GM12891 (cell line): ENCODE data around the gene VGF.
"Not testable (repeated sequence)": the region's sequence is repeated elsewhere in the genome, so short reads cannot be mapped to it uniquely, and the experiment has no call there.

Experiments used
- DNase-seq: peaks from one replicate; pipeline ENCODE4 v3.0.0; 2011; ENCODE audit warnings: low spot score; ENCODE audit not compliant: insufficient read length
- FAIRE-seq: peaks from 2 replicates; lab custom pipeline; 2011; peaks lifted over from hg19 to GRCh38; lab: Jason Lieb, UNC
- PAX5 ChIP-seq: IDR thresholded peaks from 2 replicates; pipeline ENCODE4 v1.6.1; 2011; ENCODE audit warnings: low read length, moderate library complexity, mild to moderate bottlenecking; ENCODE audit not compliant: insufficient read depth, severe bottlenecking
- POLR2A ChIP-seq: IDR thresholded peaks from 2 replicates; pipeline ENCODE4 v1.6.1; 2011; ENCODE audit warnings: low read depth, low read length, control low read depth
- POLR2AphosphoS5 ChIP-seq: IDR thresholded peaks from 2 replicates; pipeline ENCODE4 v1.6.1; 2011; ENCODE audit warnings: low read depth, low read length, control low read depth
- POU2F2 ChIP-seq: IDR thresholded peaks from 2 replicates; pipeline ENCODE4 v1.6.1; 2011; ENCODE audit warnings: low read depth, mild to moderate bottlenecking, control low read depth, low read length, moderate library complexity
- SPI1 ChIP-seq: IDR thresholded peaks from 2 replicates; pipeline ENCODE4 v1.6.1; 2011; ENCODE audit warnings: low read depth, low read length, control low read depth
- TAF1 ChIP-seq: IDR thresholded peaks from 2 replicates; pipeline ENCODE4 v1.6.1; 2011; ENCODE audit warnings: low read depth, low read length, control low read depth

The VGF gene

GRCh38 chr7:101118856-101119255 lies 46.5 kb downstream of the VGF start:
- TF ChIP-seq POLR2AphosphoS5, result no peak
- TF ChIP-seq POLR2A, result no peak
- TF ChIP-seq PAX5, result no peak
- TF ChIP-seq POU2F2, result no peak
- no peak for TF ChIP-seq SPI1
- TF ChIP-seq TAF1, result no peak
- DNase-seq, result no peak
- no peak for FAIRE-seq

GRCh38 chr7:101116898-101117297 lies 48.5 kb downstream of the VGF start:
- FAIRE-seq (no peak), DNase-seq (no peak)
- TF ChIP-seq POU2F2, result no peak
- no peak for TF ChIP-seq TAF1
- TF ChIP-seq PAX5, result no peak
- no peak for TF ChIP-seq POLR2A
- TF ChIP-seq SPI1, result no peak
- TF ChIP-seq POLR2AphosphoS5, result no peak

DNA sequence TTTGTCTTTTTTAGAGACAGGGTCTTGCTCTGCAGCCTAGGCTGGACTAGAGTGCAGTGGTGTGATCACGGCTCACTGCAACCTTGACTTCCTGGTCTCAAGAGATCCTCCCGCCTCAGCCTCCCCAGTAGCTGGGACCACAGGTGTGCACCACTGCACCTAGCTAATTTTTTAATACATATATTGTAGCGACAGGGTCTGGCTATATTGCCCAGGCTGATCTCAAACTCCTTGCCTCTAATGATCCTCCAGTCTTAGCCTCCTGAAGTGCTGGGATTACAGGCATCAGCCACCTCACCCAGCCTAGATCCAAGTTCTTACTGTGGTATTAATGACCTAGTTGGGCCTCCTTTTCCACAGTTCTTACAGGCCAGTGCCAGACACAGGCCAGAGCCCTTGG lies 50.2 kb downstream of the VGF start:
- no peak for TF ChIP-seq POLR2A
- TF ChIP-seq POU2F2, result no peak
- no peak for TF ChIP-seq POLR2AphosphoS5
- no peak for TF ChIP-seq SPI1
- TF ChIP-seq PAX5, result no peak
- no peak for TF ChIP-seq TAF1
- no peak for FAIRE-seq

GRCh38 chr7:101114492-101114891 lies 50.9 kb downstream of the VGF start:
- DNase-seq, result no peak
- FAIRE-seq, result no peak
- TF ChIP-seq TAF1, result no peak
- TF ChIP-seq PAX5, result no peak
- TF ChIP-seq SPI1, result no peak
- TF ChIP-seq POLR2AphosphoS5, result no peak
- TF ChIP-seq POLR2A, result no peak
- TF ChIP-seq POU2F2, result no peak

More for the DNA sequence above, 50.2 kb downstream of the VGF start:
- no peak for DNase-seq

GRCh38 chr7:101113836-101114235 lies 51.5 kb downstream of the VGF start:
- no peak for FAIRE-seq
- no peak for TF ChIP-seq POLR2A
- TF ChIP-seq POU2F2, result no peak
- no peak for TF ChIP-seq TAF1
- TF ChIP-seq POLR2AphosphoS5, result no peak
- TF ChIP-seq PAX5, result no peak
- TF ChIP-seq SPI1, result no peak
- DNase-seq, result no peak

GRCh38 chr7:101113140-101113539 lies 52.2 kb downstream of the VGF start:
- DNase-seq, FAIRE-seq: not testable (repeated sequence)
